OCI-M2 (cell line): Measurements from ENCODE around the gene ZNF423.
"Not testable (repeated sequence)": the region's sequence is repeated elsewhere in the genome, so short reads cannot be mapped to it uniquely, and the experiment has no call there.

Source experiments
- DNase-seq: peaks from one replicate; lab custom pipeline; 2025; ENCODE audit not compliant: unreplicated experiment; lab: John Stamatoyannopoulos, UW

The ZNF423 gene

GRCh38 chr16:49855822-49856671, at the start of gene ZNF423:
Gene ZNF423 (minus strand): TSS chr16:49856112. CDS start chr16:49855774, 338 bp downstream.
- DNase-seq, result no peak

- no peak for DNase-seq
Measured at GRCh38 chr16:49904348-49905062, 48.6 kb upstream of the ZNF423 start.

GRCh38 chr16:49902908-49903307, 47.0 kb upstream of the ZNF423 start:
- no peak for DNase-seq

- DNase-seq, result no peak
Measured at GRCh38 chr16:49901711-49902110, 45.8 kb upstream of the ZNF423 start.

GRCh38 chr16:49900875-49901274, 45.0 kb upstream of the ZNF423 start:
- no peak for DNase-seq

- no peak for DNase-seq
Measured at GRCh38 chr16:49899991-49900695, 44.2 kb upstream of the ZNF423 start.

GRCh38 chr16:49896447-49896964, 40.6 kb upstream of the ZNF423 start:
- DNase-seq, result no peak

- no peak for DNase-seq
Measured at GRCh38 chr16:49890876-49891275, 35.0 kb upstream of the ZNF423 start.

GRCh38 chr16:49889725-49890397, 33.9 kb upstream of the ZNF423 start:
- no peak for DNase-seq

- DNase-seq, result no peak
Measured at GRCh38 chr16:49886554-49887094, 30.7 kb upstream of the ZNF423 start.

GRCh38 chr16:49884033-49885015, 28.4 kb upstream of the ZNF423 start:
- DNase-seq, result no peak

- DNase-seq, result no peak
Measured at GRCh38 chr16:49883076-49884014, 27.4 kb upstream of the ZNF423 start.

GRCh38 chr16:49881890-49882289, 26.0 kb upstream of the ZNF423 start:
- DNase-seq, result no peak

- DNase-seq, result not testable (repeated sequence)
Measured at GRCh38 chr16:49878540-49878939, 22.6 kb upstream of the ZNF423 start.

GRCh38 chr16:49876716-49877129, 20.8 kb upstream of the ZNF423 start:
- DNase-seq, result no peak

- no peak for DNase-seq
Measured at GRCh38 chr16:49875806-49876715, 20.1 kb upstream of the ZNF423 start.

GRCh38 chr16:49874613-49875237, 18.8 kb upstream of the ZNF423 start:
- DNase-seq, result no peak
